IMR-90 (cell line): Measurements from ENCODE around the gene NAT10. TPM values are rescaled to one million over a fixed set of nuclear protein-coding genes. Genes with fewer than 3 reads are reported as not detected.

Experiments
- ATAC-seq: fragments of 200-7000 bp; cut with Tn5 transposase; 2 replicates; pipeline ENCODE4 v1.9.1; 2020; ENCODE audit warnings: low read depth, mild to moderate bottlenecking, moderate library complexity
- BruUV-seq: library from RNA; stranded (reverse); fragments of 400-500 nt; replicated peaks from 2 replicates; lab custom pipeline; 2021; lab: Mats Ljungman, UMichigan
- CTCF ChIA-PET: fragments of 300-600 bp; formaldehyde crosslinking; extraction: SDS; loops from one replicate; lab custom pipeline; 2021; ENCODE audit warnings: antibody characterized with exemption; lab: Yijun Ruan, JAX
- POLR2A ChIA-PET: fragments of 300-600 bp; sonication (Branson Sonifier 250); formaldehyde crosslinking; loops from one replicate; lab custom pipeline; 2022; ENCODE audit warnings: antibody characterized with exemption; ENCODE audit not compliant: unreplicated experiment; lab: Charles Lee
- DNase-seq: peaks from one replicate; pipeline ENCODE4 v3.0.0; 2013
- H2AFZ ChIP-seq: replicated peaks from 2 replicates; pipeline ENCODE3; 2013; ENCODE audit warnings: low read length, mild to moderate bottlenecking; ENCODE audit not compliant: poor library complexity
- H2AK5ac ChIP-seq: 2 replicates; pipeline ENCODE4 v1.6.1; 2013; ENCODE audit warnings: low read depth, low read length, inconsistent platforms
- H2AK9ac ChIP-seq: replicated peaks from 2 replicates; pipeline ENCODE3; 2013; ENCODE audit warnings: mild to moderate bottlenecking, low read depth, low read length, moderate library complexity; ENCODE audit not compliant: poor library complexity
- H2BK120ac ChIP-seq: 2 replicates; pipeline ENCODE4 v1.6.1; 2013; ENCODE audit warnings: low read depth, low read length, inconsistent platforms
- H2BK15ac ChIP-seq: 3 replicates; pipeline ENCODE4 v1.6.1; 2013; ENCODE audit warnings: low read depth, low read length, inconsistent platforms
- H2BK20ac ChIP-seq: 2 replicates; pipeline ENCODE4 v1.6.1; 2013; ENCODE audit warnings: low read depth, mild to moderate bottlenecking, inconsistent platforms, low read length, moderate library complexity
- H2BK5ac ChIP-seq: 2 replicates; pipeline ENCODE4 v1.6.1; 2013; ENCODE audit warnings: mild to moderate bottlenecking, low read depth, low read length, inconsistent platforms; ENCODE audit not compliant: poor library complexity, severe bottlenecking
- H3K14ac ChIP-seq: replicated peaks from 2 replicates; pipeline ENCODE4 v1.6.1; 2013; ENCODE audit warnings: low read depth, low read length, inconsistent platforms
- H3K18ac ChIP-seq: 2 replicates; pipeline ENCODE4 v1.6.1; 2013; ENCODE audit warnings: low read depth, low read length, control low read depth
- H3K23ac ChIP-seq: 2 replicates; pipeline ENCODE4 v1.6.1; 2013; ENCODE audit warnings: low read depth, low read length, inconsistent platforms
- H3K27ac ChIP-seq: 2 replicates; pipeline ENCODE4 v1.5.1; 2013; ENCODE audit warnings: mild to moderate bottlenecking, control low read depth, low read length; ENCODE audit not compliant: insufficient read depth
- H3K27me3 ChIP-seq: 2 replicates; pipeline ENCODE4 v1.6.1; 2013; ENCODE audit warnings: low read length; ENCODE audit not compliant: control insufficient read depth, insufficient read depth
- H3K36me3 ChIP-seq: 2 replicates; pipeline ENCODE4 v1.6.1; 2013; ENCODE audit warnings: low read length, mixed read lengths; ENCODE audit not compliant: control insufficient read depth, insufficient read depth
- H3K4ac ChIP-seq: 2 replicates; pipeline ENCODE4 v1.6.1; 2013; ENCODE audit warnings: low read depth, low read length, inconsistent platforms
- H3K4me1 ChIP-seq: 2 replicates; pipeline ENCODE4 v1.6.1; 2013; ENCODE audit warnings: low read length, mixed read lengths; ENCODE audit not compliant: control insufficient read depth, insufficient read depth
- H3K4me2 ChIP-seq: 2 replicates; pipeline ENCODE4 v1.6.1; 2013; ENCODE audit warnings: low read depth, mild to moderate bottlenecking, control low read depth, low read length, moderate library complexity
- H3K4me3 ChIP-seq: 2 replicates; pipeline ENCODE4 v1.5.1; 2013; ENCODE audit warnings: low read depth, mild to moderate bottlenecking, control low read depth, low read length, moderate library complexity; ENCODE audit not compliant: insufficient read depth
- H3K56ac ChIP-seq: 2 replicates; pipeline ENCODE4 v1.6.1; 2013; ENCODE audit warnings: low read length, inconsistent platforms; ENCODE audit not compliant: insufficient read depth; ENCODE audit errors: extremely low read depth
- H3K79me1 ChIP-seq, 2 experiments: 2 replicates each; pipeline ENCODE4 v1.6.1; 2013; ENCODE audit warnings: low read length in 2 of 2, inconsistent platforms in 1 of 2, low read depth in 1 of 2
- H3K9ac ChIP-seq: 2 replicates; pipeline ENCODE4 v1.6.1; 2013; ENCODE audit warnings: low read depth, low read length, control low read depth
- H3K9me1 ChIP-seq: 2 replicates; pipeline ENCODE4 v1.6.1; 2013; ENCODE audit warnings: low read length, inconsistent platforms; ENCODE audit not compliant: insufficient read depth
- H3K9me3 ChIP-seq: 2 replicates; pipeline ENCODE4 v1.6.1; 2013; ENCODE audit warnings: low read length; ENCODE audit not compliant: control insufficient read depth, insufficient read depth
- H4K20me1 ChIP-seq: 2 replicates; pipeline ENCODE4 v1.6.1; 2013; ENCODE audit warnings: low read length, inconsistent platforms; ENCODE audit not compliant: insufficient read depth
- H4K5ac ChIP-seq: 2 replicates; pipeline ENCODE4 v1.6.1; 2013; ENCODE audit warnings: mild to moderate bottlenecking, low read depth, low read length, control low read depth
- H4K8ac ChIP-seq, 2 experiments: 2 replicates each; pipeline ENCODE4 v1.6.1; 2013; ENCODE audit warnings: low read depth in 2 of 2, low read length in 2 of 2, control low read depth in 1 of 2, inconsistent platforms in 1 of 2
- H4K91ac ChIP-seq: 2 replicates; pipeline ENCODE4 v1.6.1; 2013; ENCODE audit warnings: low read depth, low read length, inconsistent platforms; ENCODE audit not compliant: insufficient read depth
- BHLHE40 ChIP-seq: fragments of 150-350 bp; IDR thresholded peaks from 2 replicates; pipeline ENCODE4 v1.6.1; 2016; ENCODE audit warnings: mild to moderate bottlenecking, low read depth, low read length
- CTCF ChIP-seq: conservative IDR thresholded peaks from 2 replicates; pipeline ENCODE4 v1.5.1; 2012; ENCODE audit warnings: mild to moderate bottlenecking, low read depth, low read length, improper control_type of control experiment
- NFE2L2 ChIP-seq: fragments of 150-350 bp; IDR thresholded peaks from 2 replicates; pipeline ENCODE4 v1.6.1; 2016; ENCODE audit warnings: low read depth, mild to moderate bottlenecking, low read length
- POLR2A ChIP-seq: IDR thresholded peaks from 2 replicates; pipeline ENCODE4 v1.6.1; 2012; ENCODE audit warnings: mild to moderate bottlenecking, low read depth, low read length
- RAD21 ChIP-seq: IDR thresholded peaks from 2 replicates; pipeline ENCODE4 v1.6.1; 2012; ENCODE audit warnings: low read length, improper control_type of control experiment
- SMC3 ChIP-seq: fragments of 150-350 bp; IDR thresholded peaks from 2 replicates; pipeline ENCODE4 v1.6.1; 2016; ENCODE audit warnings: low read depth, mild to moderate bottlenecking, antibody characterized with exemption, low read length, moderate library complexity
- USF2 ChIP-seq: fragments of 150-350 bp; IDR thresholded peaks from 2 replicates; pipeline ENCODE4 v1.6.1; 2017; ENCODE audit warnings: mild to moderate bottlenecking, antibody characterized with exemption, low read length, low read depth
- WGBS, 2 experiments: methylation state at CpG; one replicate each; pipeline versions ENCODE4 v1.1.5 to v1.1.7; 2013; ENCODE audit warnings: missing lambda C conversion rate in 2 of 2; ENCODE audit not compliant: insufficient read length in 1 of 2; ENCODE audit errors: extremely low coverage in 2 of 2; 5-methylcytosine and 5-hydroxymethylcytosine counted together
- dilution Hi-C: fragments of 300-500 bp; cut with HindIII; formaldehyde crosslinking; loops from one replicate; pipeline ENCODE4 v1.14.3; 2018; ENCODE audit warnings: low sequenced_read_pairs; ENCODE audit not compliant: unreplicated experiment
- in situ Hi-C: fragments of 300-500 bp; cut with MboI; formaldehyde crosslinking; loops from 3 replicates; pipeline ENCODE4 v1.14.3; 2019; ENCODE audit warnings: low sequenced_read_pairs, inconsistent platforms, mixed read lengths
- intact Hi-C: fragments of 100-400 bp; cut with micrococcal nuclease; formaldehyde crosslinking; loops from 2 replicates; pipeline ENCODE4 v1.10.0; 2022
- polyA plus RNA-seq, 3 experiments: library from polyadenylated mRNA; depleted of rRNA; stranded (reverse); fragments of >200 nt; gene quantifications; 2 replicates each; pipeline ENCODE4 v1.2.3, GENCODE V29; 2012; ENCODE audit warnings: low replicate concordance in 1 of 3
- total RNA-seq: library from RNA; depleted of rRNA; stranded (reverse); fragments of >200 nt; gene quantifications from 2 replicates; pipeline ENCODE4 v1.2.3, GENCODE V29; 2012

Gene NAT10
- total and polyA plus RNA-seq, 2 of the 4 experiments (the other 2 are of a cell fraction), result 28.1 to 34.8 TPM

DNA sequence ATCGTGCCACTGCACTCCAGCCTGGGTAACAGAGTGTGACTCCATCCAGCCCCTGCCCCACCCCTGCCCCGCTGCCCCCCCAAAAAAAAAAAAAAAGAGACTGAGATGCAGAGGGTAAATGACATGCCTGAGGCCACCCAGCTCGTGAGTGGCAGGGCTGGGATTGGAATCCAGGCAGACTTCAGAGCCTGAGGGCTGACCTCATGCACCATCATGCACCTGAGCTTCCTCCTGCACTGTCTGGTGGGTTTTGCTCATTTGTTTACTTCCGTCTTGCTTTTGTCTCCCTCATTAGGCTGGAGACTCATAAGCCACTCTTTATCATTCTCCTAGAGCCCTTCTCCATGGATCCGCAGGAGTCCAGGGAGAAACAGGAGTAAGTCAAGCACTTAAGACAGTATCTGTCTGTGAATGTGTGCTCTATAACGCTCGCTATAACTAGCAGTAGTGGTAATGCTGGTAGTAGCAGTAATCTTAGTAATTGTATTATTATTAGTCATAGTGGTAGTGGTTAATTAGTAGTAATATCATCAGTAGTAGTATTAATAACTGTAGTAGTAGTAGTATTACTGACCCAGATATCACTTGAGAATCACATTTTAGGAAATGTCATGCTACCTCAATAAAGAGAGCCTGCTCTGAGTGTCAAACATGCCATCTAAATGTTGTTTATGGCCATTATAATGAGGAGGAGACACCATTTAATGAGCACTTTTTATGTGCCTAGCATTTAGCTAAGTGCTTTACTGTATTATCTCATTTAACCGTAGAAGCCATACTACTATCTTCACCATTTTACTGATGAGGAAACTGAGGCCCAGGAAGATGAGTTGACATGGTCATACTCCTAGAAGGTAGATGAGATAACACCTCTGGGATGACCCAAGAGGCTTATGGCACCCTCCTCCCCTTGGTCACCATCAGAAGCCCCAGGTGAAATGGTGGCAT is 85.0 kb downstream of the NAT10 start:
- dilution Hi-C loops, result loop anchor here (25.0 kb wide), 1 partner anchor 147 kb away; no protein-coding TSS in a partner anchor
- TF ChIP-seq POLR2A (no peak), RAD21 (no peak), BHLHE40 (no peak), NFE2L2 (no peak), USF2 (no peak), SMC3 (no peak), CTCF (no peak)
- H2AFZ ChIP-seq, result no peak overlapping the region

More for the DNA sequence above, 85.0 kb downstream of the NAT10 start:
- Histone ChIP-seq H3K4me1 (peaks cover 9% of the 10 kb centered on the region; the same call in 1 of the 2 replicates), H3K18ac (no peak overlapping the region), H3K4me3 (no peak overlapping the region), H3K4ac (no peak overlapping the region), H3K9me1 (peaks cover 18% of the 10 kb centered on the region), H3K14ac (no peak overlapping the region), H4K20me1 (no peaks in the 10 kb centered on the region), H4K5ac (no peak overlapping the region), H3K56ac (no peak overlapping the region), H2AK5ac (no peak overlapping the region), H3K9ac (no peak overlapping the region), H3K9me3 (no peaks in the 10 kb centered on the region), H3K27ac (no peak overlapping the region), H2AK9ac (no peak overlapping the region), H2BK20ac (no peak overlapping the region), H3K36me3 (no peaks in the 10 kb centered on the region), H4K91ac (no peak overlapping the region), H2BK15ac (no peak overlapping the region), H3K79me1 (no peaks in the 10 kb centered on the region), H3K23ac (no peak overlapping the region), H3K4me2 (no peak overlapping the region), H2BK5ac (no peak overlapping the region), H4K8ac (no peak overlapping the region), H3K27me3 (peaks cover 2% of the 10 kb centered on the region), H2BK120ac (no peak overlapping the region)
- no TSS peak for BruUV-seq
- no peak for ATAC-seq
- in situ Hi-C loops (no loop called here), intact Hi-C loops (no loop called here)
- no peak for DNase-seq
- no CpG with 5 or more reads among the region's 8 CpGs for WGBS, 2 experiments
- ChIA-PET POLR2A (no interaction called here), CTCF (interaction anchor here (1.1 kb wide), 1 partner anchor 133 kb away, joined by 3 read pairs; no protein-coding TSS in a partner anchor)
